Sigmoid colon (tissue), 4 donors: Measurements from ENCODE around the gene PNPLA1.

Source experiments
- EP300 ChIP-seq, 4 donors: sonication (generic); formaldehyde crosslinking; IDR thresholded peaks; one replicate each; pipeline ENCODE4 v1.6.1; 2017; ENCODE audit warnings: antibody characterized with exemption in 4 of 4
- POLR2A ChIP-seq, 2 donors: fragments of 450-650 bp; IDR thresholded peaks; one replicate each; pipeline ENCODE4 v1.6.1; 2016; ENCODE audit warnings: antibody characterized with exemption in 2 of 2, mild to moderate bottlenecking in 2 of 2, moderate library complexity in 2 of 2
- POLR2AphosphoS5 ChIP-seq, 4 donors: sonication (generic); formaldehyde crosslinking; IDR thresholded peaks; one replicate each; pipeline ENCODE4 v1.6.1; 2017; ENCODE audit warnings: antibody characterized with exemption in 4 of 4
- TF ChIP-seq, protein P1 (sequence below), 4 experiments: fragments of 450-650 bp in 3 of 4; fragments of 200-600 bp in 1 of 4; IDR thresholded peaks; one replicate each; pipeline ENCODE4 v1.5.1; 2016 to 2019; ENCODE audit warnings: antibody characterized with exemption in 4 of 4, mild to moderate bottlenecking in 3 of 4, moderate library complexity in 2 of 4

DNA sequence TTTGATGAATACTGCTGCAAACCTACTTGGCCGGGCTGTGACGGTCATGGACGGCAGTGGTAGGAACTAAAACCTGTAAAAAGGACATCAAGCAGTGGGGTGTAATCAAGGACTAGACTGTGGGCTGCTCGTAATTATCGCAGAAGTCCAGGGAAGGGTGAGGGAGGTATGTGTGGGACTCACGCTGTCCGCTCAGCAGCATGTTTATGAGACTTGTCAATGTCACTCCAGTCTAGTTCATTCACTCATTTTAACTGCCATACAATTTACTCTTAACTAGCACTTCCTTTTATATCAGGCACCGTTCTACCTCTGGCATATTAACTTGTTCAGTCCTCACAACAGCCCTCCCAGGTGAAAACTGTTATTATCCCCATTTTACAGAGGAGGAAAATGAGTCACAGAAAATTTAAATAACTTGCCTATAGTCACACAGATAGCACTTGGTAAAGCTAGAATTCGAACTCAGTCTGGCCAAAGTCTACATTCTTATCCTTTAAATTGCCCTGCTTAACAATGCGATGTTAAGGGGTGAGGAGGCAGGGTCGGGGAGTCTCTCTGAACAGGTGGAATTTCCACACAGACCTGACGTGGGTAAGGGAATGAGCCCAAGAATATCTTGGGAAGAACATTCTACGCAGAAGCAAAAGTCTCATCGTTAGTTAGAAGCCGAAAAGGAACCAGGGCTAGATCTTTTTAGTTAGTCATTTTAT, 4.1 kb downstream of the PNPLA1 start:
- TF ChIP-seq, protein P1, sequence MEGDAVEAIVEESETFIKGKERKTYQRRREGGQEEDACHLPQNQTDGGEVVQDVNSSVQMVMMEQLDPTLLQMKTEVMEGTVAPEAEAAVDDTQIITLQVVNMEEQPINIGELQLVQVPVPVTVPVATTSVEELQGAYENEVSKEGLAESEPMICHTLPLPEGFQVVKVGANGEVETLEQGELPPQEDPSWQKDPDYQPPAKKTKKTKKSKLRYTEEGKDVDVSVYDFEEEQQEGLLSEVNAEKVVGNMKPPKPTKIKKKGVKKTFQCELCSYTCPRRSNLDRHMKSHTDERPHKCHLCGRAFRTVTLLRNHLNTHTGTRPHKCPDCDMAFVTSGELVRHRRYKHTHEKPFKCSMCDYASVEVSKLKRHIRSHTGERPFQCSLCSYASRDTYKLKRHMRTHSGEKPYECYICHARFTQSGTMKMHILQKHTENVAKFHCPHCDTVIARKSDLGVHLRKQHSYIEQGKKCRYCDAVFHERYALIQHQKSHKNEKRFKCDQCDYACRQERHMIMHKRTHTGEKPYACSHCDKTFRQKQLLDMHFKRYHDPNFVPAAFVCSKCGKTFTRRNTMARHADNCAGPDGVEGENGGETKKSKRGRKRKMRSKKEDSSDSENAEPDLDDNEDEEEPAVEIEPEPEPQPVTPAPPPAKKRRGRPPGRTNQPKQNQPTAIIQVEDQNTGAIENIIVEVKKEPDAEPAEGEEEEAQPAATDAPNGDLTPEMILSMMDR (IDR thresholded peaks at IDR 0.05): no peak
- TF ChIP-seq POLR2A (IDR thresholded peaks at IDR 0.05): no peak
- TF ChIP-seq POLR2AphosphoS5 (IDR thresholded peaks at IDR 0.05): no peak
- TF ChIP-seq EP300 (IDR thresholded peaks at IDR 0.05): no peak
